HG03469 (cell line): Measurements from ENCODE around the gene KIRREL2.
A peak's percentile ranks its signal among the peaks of the same experiment; 100 is the strongest.
"Not testable (repeated sequence)": the region's sequence is repeated elsewhere in the genome, so short reads cannot be mapped to it uniquely, and the experiment has no call there.

Source experiments
- ATAC-seq: cut with Tn5 transposase; IDR thresholded peaks from one replicate; pipeline ENCODE4 v1.9.1; 2021; ENCODE audit warnings: mild to moderate bottlenecking, moderate library complexity, moderate number of reproducible peaks; ENCODE audit not compliant: unreplicated experiment

KIRREL2 gene

DNA sequence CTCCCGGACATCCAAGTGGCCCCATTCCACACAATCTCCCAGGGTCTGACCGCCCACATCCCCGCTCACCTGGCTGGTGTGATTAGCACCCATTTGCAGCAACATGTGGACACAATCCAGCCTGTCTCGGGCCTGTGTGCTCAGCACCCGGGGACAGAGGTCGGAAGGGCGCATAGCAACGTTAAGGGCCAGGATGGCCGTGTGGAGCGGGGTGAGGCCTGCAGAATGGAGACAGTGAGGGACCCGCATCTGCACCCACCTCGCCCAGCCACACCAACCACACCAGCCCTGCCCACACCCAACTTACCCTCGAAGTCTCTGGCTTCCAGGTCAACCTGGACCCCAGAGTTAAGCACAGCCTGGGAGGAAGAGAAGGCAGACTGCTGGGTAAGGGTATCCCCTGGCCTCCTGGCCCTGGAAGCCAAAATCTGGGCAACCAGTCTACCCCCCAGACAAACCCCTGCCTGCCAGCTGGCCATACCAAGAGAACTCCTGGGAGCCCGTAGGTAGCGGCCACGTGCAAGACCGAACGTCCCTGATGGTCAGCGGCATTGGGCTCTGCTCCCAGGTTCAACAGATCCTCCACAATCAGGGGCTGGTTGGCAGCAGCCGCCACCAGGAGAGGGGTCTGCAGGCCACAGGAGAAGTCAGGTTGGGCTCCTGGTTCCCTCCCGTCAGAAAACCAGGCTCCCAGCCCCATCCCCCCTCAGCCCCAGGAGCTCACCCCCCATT is 39.4 kb downstream of the KIRREL2 start:
- ATAC-seq = no peak

DNA sequence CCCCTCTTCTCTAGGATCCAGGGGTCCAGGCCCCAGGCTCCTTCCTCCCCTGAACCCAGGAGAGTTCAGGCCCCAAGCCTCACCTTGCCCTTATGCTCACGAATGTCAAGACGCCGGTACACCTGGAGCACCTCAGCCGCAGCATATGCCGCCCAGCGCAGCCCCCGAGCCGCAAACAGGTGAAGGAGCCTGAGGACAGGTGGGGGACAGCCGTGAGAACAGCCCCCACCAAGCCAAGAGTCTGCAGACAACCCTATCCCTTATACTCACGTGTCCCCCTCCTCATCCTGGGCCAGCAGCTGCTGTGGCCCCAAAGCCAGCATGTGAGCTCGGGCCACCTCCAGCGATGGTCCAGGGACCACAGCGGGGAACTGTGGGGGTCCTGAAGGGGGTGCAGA is 39.9 kb downstream of the KIRREL2 start:
- ATAC-seq = no peak

DNA sequence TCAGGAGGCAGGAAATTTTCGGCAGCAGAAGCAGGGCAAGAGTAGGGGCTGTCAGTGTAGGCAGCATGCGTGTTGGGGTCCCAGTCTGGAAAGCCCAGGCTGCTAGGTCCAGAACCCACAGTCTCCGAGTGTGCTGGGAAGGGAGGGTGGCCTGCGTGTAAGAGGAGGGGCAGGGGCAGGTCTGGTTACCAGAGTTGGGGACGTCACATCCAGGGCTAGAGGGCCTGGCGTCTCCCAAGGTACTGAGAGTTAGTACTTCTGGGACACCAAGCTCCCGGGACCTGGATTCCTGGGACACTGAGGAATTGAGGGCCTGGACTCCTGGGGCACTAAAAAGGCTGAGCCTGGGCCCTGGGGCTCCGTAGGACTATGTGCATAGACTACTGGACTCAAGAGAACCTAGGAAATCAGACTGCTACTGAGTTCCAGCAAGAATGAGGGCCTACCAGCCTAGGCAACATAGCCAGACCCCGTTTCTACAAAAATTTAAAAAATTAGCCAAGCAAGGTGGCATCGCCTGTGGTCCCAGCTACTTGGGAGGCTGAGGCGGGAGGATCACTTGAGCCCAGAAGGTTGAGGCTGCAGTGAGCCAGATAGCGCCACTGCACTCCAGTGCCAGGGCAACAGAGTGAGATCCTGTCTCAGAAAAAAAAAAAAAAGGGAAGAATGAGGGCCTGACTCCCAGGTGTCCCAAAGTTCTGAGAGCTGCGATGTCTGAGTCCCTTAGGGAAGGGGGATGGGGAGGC is 41.2 kb downstream of the KIRREL2 start:
- no peak for ATAC-seq

DNA sequence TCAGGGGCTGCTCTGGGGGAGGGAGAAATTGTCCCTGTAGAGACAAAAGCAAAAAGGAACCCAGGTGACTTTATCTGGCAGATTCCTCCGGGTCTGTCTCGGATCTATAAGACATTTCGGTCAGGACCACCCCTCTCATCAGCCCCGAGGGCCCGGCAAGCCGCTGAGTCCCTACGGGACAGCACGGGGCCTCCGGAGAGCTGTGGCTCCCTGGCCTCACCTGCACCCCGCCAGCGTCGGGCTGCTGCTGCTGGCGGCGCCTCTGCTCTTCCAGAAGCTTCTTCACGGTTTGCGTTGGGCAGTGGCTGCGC is 41.7 kb downstream of the KIRREL2 start:
- no peak for ATAC-seq

DNA sequence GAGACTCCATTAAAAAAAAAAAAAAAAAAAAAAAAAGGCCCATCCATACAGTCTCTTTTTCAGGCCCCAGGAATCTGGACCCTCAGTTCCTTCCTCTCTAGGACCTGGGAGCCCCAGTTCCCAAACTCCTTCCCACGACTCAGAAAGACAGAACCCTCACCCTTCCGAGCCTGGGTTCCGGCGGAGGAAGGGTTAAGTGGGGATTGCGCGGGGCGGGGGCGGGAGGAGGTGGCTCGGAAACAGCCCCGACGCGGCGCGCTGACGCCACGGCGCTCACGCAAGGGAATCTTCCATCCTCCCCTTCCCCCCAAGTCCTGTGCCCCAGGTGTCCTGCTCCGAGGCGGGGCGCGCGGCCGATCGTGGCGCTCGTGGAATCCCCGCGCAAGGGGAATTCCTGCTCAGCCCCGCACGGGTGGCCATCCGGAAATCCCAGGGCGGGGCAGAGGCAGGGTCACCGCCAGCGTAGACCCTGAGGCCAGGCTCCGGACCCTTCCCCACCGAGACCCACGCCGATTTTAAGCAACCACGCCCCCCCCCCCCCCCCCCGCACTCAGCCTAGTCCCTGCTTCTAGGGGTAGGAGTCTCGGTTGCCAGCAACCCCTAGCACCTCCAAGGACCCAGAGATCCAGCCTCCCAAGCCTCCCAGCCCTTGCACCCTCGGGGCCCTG is 43.0 kb downstream of the KIRREL2 start:
- peak; percentile 29 for ATAC-seq

DNA sequence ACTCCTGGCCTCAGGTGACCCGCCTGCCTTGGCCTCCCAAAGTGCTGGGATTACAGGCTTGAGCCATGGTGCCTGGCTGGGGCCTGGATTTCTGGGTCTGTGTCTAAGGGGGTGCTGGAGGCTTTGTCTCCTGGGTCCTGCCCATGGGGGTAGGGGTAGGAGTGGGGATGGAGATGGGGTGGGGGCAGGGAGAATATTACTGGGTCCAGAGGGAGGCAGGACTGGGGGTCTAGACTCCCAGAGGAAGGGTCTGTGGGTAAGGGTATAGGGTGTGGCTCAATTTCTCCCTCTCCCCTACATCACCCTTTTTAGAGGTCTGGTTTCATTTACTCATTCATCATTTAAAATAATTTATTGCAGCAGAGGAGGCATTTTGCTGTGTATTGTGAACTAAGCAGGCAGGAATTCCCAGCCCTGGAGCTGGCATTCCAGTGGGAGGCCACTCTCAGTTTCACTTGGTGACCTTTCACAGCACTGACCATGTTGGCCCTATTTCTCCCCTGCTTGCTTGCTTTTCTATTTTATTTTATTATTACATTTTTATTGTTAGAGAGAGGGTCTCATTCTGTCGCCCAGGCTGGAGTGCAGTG is 44.4 kb downstream of the KIRREL2 start:
- no peak for ATAC-seq

DNA sequence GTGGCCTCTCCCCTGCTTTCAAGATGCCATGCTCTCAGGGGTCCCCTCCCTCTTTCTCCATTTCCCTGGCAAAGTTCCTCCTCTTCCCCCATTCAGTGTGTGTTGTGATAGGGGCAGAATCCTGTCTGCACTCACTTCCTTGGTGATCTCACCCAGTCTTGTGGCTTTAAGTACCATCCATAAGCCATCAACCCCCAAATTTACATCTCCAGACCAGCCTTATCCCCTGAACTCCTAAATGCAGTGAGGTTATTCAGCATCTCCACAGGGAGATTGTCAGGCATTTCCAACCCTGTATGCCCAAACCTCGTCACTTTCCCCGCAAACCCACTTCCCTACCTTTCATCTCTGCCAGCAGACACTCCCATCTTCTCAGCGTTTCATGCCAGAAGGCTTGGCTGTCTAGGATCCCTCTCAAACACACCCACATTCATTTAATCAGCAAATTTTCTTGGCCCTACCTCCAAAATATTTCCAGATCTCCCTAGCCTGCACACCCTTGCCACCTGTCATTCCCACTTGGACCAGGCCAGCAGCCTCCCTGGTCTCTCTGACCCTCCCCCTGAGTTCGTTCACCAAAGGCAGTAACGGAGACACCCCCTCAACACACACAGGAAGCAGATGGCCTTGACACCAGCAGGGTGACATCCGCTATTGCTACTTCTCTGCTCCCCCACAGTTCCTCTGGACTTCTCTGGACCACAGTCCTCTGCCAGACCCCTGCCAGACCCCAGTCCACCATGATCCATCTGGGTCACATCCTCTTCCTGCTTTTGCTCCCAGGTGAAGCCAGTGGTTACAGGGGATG is 45.3 kb downstream of the KIRREL2 start, which contains the start of gene HCST:
Gene HCST (plus strand): TSS at position 676 of the 808 bp plus-strand sequence. CDS start 65 bp downstream, at position 741.
- ATAC-seq = no peak

DNA sequence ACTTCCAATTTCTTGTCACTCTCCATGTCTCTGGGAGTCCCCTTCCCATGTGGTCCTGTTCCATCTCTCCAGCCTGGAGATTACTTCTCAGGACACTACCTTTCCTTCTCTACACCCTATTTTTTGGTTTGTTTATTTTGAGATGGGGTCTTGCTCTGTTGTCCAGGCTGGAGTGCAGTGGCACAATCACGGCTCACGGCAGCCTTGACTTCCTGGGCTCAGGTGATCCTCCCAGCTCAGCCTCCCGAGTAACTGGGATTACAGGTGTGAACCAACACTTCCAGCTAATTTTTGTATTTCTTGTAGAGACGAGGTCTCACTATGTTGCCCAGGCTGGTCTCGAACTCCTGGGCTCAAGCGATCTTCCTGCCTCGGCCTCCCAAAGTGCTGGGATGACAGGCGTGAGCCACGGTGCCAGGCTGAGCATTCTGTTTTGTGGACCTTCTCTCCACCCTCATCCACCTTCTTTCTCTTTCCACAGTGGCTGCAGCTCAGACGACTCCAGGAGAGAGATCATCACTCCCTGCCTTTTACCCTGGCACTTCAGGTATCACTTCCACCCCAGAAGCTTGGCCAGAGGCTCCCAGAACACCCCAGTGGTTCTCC is 46.3 kb downstream of the KIRREL2 start:
- no peak for ATAC-seq

DNA sequence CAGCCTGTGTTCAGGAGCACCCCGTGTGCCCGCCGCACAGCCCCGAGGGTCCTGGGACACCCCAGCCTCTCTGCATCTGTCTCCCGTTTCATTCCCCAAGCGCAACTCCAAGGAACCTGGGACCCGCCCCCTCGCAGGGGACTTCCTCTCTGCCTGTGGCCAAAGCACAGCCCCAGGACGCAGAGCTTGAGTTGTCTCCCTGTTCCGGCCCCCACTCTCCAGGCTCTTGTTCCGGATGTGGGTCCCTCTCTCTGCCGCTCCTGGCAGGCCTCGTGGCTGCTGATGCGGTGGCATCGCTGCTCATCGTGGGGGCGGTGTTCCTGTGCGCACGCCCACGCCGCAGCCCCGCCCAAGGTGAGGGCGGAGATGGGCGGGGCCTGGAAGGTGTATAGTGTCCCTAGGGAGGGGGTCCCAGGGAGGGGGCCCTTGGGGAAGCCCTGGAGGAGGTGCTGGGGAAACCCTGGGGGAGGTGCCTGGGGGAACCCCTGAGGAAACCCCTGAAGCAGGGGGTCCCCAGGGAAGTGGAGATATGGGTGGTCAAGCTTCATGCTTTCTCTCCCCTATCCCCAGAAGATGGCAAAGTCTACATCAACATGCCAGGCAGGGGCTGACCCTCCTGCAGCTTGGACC is 47.0 kb downstream of the KIRREL2 start:
- ATAC-seq = no peak

DNA sequence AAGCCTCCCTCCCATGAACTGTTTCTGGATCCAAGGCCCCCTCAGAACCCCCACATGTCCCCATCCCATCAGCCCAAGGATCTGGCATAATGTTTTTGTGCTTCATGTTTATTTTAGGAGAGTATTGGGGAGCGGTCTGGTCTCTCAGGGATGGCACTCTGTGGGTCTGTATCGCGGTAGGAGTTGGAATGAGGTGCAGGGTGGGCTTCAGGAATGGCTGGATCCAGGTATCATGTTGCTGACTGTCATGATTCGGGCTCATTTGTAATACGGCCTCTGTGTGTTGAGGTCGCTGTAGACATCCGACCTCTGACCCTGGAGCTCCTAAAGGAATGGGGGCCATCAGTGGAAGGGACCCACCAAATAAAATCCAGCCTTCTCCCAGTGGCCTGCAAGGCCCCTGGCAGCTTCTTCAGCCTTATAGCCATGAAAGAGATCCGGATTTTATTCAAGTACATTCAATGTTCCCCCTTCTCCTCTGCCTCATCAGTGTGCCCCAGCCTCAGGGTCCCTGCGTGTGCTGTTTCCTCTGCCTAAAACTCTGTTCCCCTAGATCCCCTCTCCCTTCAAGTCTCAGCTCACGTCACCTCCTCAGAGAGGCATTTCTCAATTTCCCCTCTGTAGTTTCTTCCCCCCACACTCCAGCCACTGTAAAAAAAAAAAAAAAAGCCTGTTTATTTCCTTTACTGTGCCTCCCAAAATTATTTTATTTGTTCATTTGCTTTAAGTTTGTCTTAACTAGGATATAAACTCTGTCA is 47.8 kb downstream of the KIRREL2 start:
- ATAC-seq = no peak

DNA sequence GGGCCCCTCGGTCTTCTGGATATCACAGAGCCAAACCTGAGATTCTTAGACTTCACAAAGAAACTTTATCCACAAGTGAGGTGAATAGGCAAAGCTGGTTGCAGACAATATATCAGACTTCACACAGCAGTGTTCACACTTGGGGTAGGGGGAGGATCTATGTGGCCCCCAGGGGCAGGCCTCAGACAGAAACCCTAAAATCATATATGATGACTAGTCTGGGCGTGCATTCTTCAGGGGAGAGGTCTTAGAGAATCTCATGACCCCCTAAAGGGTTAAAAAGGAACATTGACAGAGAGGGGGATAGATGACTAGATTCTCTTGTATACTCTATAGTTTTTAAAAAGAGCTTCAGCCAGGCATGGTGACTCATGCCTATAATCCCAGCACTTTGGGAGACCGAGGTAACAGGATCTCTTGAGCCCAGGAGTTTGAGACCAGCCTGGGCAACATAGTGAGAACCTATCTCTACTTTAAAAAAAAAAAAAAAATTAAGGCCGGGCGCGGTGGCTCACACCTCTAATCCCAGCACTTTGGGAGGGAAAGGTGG is 48.5 kb downstream of the KIRREL2 start:
- ATAC-seq = no peak

DNA sequence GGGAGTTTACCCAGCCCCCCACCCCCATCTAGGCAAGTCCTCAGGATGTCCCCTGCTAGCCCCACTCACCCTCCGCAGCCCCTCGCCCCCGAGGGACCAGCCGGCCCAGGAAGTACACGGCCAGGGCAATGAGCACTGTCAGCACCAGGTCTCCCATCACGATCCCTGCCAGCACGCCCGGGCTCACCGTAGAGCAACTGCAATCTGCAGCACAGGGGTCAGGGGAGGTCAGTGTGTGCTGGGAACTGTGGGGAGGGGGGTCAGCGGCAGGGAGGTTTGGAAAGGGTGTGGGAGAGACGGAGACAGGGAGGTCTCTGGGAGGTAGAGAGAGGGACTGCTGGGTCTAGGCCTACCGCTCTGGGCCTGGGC is 50.6 kb downstream of the KIRREL2 start:
- no peak for ATAC-seq

DNA sequence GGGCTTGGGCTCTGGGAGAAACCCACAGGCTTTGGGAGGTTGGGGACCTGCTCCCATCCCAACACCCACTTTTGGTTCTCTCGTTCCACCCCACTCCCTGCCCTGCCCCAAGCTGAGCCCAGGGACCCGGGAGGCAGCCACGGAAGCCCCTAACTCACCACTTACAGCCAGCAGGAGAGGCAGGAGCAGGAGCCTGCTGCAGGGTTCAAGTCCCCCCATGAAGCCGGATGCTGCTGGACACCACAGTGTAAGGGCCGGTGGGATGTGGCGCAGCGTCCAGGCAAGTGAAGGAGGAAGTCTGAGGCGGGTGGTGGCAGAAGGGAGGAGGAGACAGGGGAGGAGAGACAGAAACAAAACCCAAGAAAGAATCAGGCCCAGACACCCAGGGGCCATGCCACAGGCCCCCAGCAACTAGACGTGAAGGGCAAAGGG is 51.3 kb downstream of the KIRREL2 start, which contains the start of gene TYROBP:
Gene TYROBP (minus strand): TSS at position 286 of the 432 bp plus-strand sequence. CDS start 67 bp downstream, at position 219.
- ATAC-seq = no peak

DNA sequence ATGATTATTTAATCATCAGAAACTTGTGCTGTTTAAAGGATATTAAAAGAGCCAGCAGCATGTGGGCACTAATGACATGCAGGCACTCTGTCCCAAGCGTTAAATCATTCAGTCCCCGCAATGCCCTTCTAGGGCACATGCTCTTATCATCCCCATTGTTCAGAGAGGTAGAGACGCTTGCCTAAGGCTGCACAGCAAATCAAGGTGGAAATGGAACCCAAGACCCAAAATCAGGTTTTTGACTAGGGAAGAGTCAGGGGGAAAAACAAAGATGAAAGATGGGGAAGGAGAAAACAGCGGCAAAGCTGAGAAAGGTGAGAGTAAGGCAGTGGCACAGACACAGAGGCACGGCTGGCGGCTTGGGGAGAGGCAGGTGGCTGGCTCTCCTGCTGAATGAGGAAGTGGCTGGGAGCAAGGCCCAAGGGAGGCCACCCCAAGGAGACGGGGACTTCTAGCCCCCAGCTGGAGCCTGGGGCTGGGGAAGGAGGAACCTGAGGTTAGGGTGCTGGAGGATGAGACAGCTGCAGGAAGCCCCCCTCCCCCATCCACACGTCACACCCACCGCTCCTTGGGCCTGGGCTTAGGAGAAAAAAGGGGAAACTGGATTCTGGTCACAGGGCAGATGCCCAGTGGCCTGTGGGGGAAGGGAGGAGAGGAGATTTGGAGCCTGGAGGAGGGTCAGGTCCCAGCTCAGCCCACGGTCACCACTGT is 52.4 kb downstream of the KIRREL2 start:
- no peak for ATAC-seq

DNA sequence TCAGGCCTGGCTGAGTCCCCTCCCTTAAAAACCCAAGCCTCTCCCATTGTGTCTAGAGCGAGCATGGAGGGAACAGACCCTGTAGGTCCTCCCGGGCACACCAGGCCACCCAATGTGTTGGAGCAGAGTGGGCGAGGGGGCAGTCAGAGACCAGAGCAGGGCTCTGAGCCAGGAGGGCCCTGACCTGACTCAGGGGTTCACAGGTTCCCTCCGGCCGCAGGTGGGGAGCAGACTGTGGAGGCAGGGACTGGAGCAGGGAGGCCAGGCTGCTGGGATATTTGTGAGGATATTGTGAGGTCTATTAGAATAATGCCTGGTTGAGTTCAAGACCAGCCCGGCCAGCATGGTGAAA is 52.9 kb downstream of the KIRREL2 start:
- ATAC-seq = no peak

DNA sequence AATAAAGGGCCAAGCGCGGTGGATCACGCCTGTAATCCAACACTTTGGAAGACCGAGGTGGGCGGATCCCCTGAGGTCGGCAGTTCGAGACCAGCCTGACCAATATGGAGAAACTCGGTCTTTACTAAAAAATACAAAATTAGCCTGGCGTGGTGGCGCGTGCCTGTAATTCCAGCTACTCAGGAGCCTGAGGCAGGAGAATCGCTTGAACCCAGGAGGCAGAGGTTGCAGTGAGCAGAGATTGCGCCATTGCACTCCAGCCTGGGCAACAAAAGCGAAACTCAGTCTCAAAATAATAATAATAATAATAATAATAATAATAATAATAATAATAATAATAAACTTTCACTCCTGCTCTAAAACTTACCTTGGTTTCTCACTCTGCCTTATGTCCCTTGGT is 53.6 kb downstream of the KIRREL2 start:
- not testable (repeated sequence) for ATAC-seq

DNA sequence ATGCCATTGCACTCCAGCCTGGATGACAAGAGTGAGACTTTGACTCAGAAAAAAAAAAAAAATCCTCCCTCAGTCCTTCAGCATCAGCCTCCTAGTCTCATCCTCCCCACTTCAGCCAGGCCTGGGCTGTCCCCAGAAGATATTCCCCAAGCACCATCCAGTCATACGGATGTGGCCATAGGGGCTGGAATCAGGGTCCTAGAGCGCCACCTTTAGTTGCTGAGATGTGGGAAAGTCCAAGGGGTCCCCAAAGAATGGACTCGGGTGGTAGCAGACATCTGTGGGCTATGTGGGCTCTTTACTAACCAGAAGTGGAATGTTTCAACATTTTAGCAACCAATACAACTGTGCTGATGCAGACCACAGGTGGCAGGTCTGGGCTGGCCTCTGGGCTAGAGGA is 54.5 kb downstream of the KIRREL2 start:
- ATAC-seq = no peak

DNA sequence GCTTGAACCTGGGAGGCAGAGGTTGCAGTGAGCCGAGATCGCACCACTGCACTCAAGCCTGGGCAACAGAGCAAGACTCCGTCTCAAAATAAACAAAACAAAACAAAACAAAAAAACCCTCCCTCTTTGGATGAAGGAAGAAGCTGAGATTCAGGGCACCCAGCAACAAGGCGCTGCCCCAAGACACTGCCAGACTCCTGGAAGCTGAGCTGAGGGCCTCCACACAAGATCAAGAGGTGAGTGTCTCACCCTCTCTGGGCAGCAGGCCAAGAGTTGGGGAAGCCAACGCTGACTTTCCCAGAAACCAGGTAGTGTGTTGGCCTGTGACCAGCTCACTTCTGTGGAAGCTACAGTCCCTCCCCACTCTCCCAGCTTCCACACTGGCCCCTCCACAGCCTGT is 55.1 kb downstream of the KIRREL2 start:
- no peak for ATAC-seq
